GM23338 (cell line): ENCODE measurements around the gene DYSF. TPM values are rescaled to one million over a fixed set of nuclear protein-coding genes. Genes with fewer than 3 reads are reported as not detected.

Experiments
- ATAC-seq: fragments of 200-7000 bp; cut with Tn5 transposase; 3 replicates; pipeline ENCODE4 v1.9.1; 2020
- DNase-seq: peaks from one replicate; pipeline ENCODE4 v3.0.0-alpha.2; 2015; ENCODE audit warnings: low spot score
- H2AFZ ChIP-seq: fragments of 200-600 bp; sonication (generic); 2 replicates; pipeline ENCODE4 v1.8.0; 2016; ENCODE audit warnings: antibody characterized with exemption, mild to moderate bottlenecking, moderate library complexity
- H3F3A ChIP-seq: fragments of 200-600 bp; sonication (generic); replicated peaks from 2 replicates; pipeline ENCODE4 v1.8.0; 2017; ENCODE audit warnings: antibody characterized with exemption, mixed run types, low read depth
- H3K27ac ChIP-seq: fragments of 200-600 bp; sonication (generic); 2 replicates; pipeline ENCODE4 v1.6.1; 2016; ENCODE audit warnings: low read depth
- H3K27me3 ChIP-seq: fragments of 200-600 bp; sonication (generic); 2 replicates; pipeline ENCODE4 v1.8.0; 2016; ENCODE audit warnings: mild to moderate bottlenecking, mixed run types, moderate library complexity; ENCODE audit not compliant: insufficient read depth
- H3K36me3 ChIP-seq: fragments of 200-600 bp; sonication (generic); 2 replicates; pipeline ENCODE4 v1.8.0; 2016; ENCODE audit warnings: mild to moderate bottlenecking; ENCODE audit not compliant: insufficient read depth
- H3K4me1 ChIP-seq: fragments of 200-600 bp; sonication (generic); 2 replicates; pipeline ENCODE4 v1.8.0; 2016; ENCODE audit warnings: mild to moderate bottlenecking, moderate library complexity; ENCODE audit not compliant: insufficient read depth
- H3K4me2 ChIP-seq: fragments of 200-600 bp; sonication (generic); 2 replicates; pipeline ENCODE4 v1.7.1; 2017; ENCODE audit warnings: mixed run types
- H3K4me3 ChIP-seq: fragments of 200-600 bp; sonication (generic); 2 replicates; pipeline ENCODE4 v1.6.1; 2016; ENCODE audit warnings: mixed run types
- H3K79me2 ChIP-seq: fragments of 200-600 bp; sonication (generic); replicated peaks from 2 replicates; pipeline ENCODE4 v1.8.0; 2017; ENCODE audit warnings: mild to moderate bottlenecking; ENCODE audit not compliant: insufficient read depth
- H3K9me2 ChIP-seq: fragments of 200-600 bp; sonication (generic); 2 replicates; pipeline ENCODE4 v1.8.0; 2017; ENCODE audit not compliant: insufficient read depth
- H4K20me1 ChIP-seq: fragments of 200-600 bp; sonication (generic); replicated peaks from 2 replicates; pipeline ENCODE4 v1.8.0; 2017; ENCODE audit warnings: mild to moderate bottlenecking; ENCODE audit not compliant: insufficient read depth
- H3K27ac Mint-ChIP-seq: 2 replicates; pipeline ENCODE4 v1.8.0; 2020; ENCODE audit warnings: inconsistent platforms, mild to moderate bottlenecking, moderate library complexity, mixed read lengths
- H3K27me3 Mint-ChIP-seq: 3 replicates; pipeline ENCODE4 v1.8.0; 2022; ENCODE audit warnings: low read depth, mild to moderate bottlenecking, moderate library complexity, mixed read lengths, inconsistent platforms; ENCODE audit not compliant: insufficient read depth, poor library complexity
- H3K36me3 Mint-ChIP-seq: 3 replicates; pipeline ENCODE4 v1.8.0; 2021; ENCODE audit warnings: low read depth, mild to moderate bottlenecking, inconsistent platforms, moderate library complexity, mixed read lengths
- H3K4me1 Mint-ChIP-seq: 3 replicates; pipeline ENCODE4 v1.8.0; 2020; ENCODE audit warnings: mild to moderate bottlenecking, inconsistent platforms, mixed read lengths
- H3K4me3 Mint-ChIP-seq: 3 replicates; pipeline ENCODE4 v1.8.0; 2021; ENCODE audit warnings: moderate library complexity, mild to moderate bottlenecking, inconsistent platforms, mixed read lengths
- H3K9me3 Mint-ChIP-seq: 3 replicates; pipeline ENCODE4 v1.8.0; 2020; ENCODE audit warnings: moderate library complexity, mild to moderate bottlenecking, inconsistent platforms, mixed read lengths
- CTCF ChIP-seq, 2 experiments: fragments of 200-600 bp in 1 of 2; sonication (generic) in 1 of 2; conservative IDR thresholded peaks; 2 replicates each; pipeline versions ENCODE4 v1.5.1 to v1.6.1; 2016 to 2017; ENCODE audit warnings: antibody characterized with exemption in 2 of 2, low read depth in 2 of 2, mild to moderate bottlenecking in 2 of 2, moderate library complexity in 1 of 2
- EZH2 ChIP-seq: fragments of 200-600 bp; sonication (generic); IDR thresholded peaks from one replicate; pipeline ENCODE4 v1.8.0; 2017; ENCODE audit warnings: antibody characterized with exemption, mild to moderate bottlenecking, low read depth; ENCODE audit not compliant: unreplicated experiment
- EZH2phosphoT487 ChIP-seq: fragments of 200-600 bp; sonication (generic); IDR thresholded peaks from one replicate; pipeline ENCODE4 v1.8.1; 2018; ENCODE audit warnings: antibody characterized with exemption; ENCODE audit not compliant: unreplicated experiment
- JUNB ChIP-seq: IDR thresholded peaks from one replicate; pipeline ENCODE4 v1.6.1; 2016; ENCODE audit warnings: antibody characterized with exemption; ENCODE audit not compliant: unreplicated experiment
- ZNF114 ChIP-seq: fragments of 250-450 bp; sonication (Bioruptor Pico); IDR thresholded peaks from 2 replicates; pipeline ENCODE4 v1.5.0; 2020; ENCODE audit warnings: mild to moderate bottlenecking, moderate library complexity
- ZNF331 ChIP-seq: fragments of 250-450 bp; sonication (Bioruptor Pico); IDR thresholded peaks from 2 replicates; pipeline ENCODE4 v1.5.0; 2020; ENCODE audit warnings: low read depth, mild to moderate bottlenecking, moderate library complexity
- polyA plus RNA-seq: library from polyadenylated mRNA; unstranded; fragments of >200 nt; fragmentation: Nextera tagmentation; extraction: Ambion mirVana; gene quantifications from 2 replicates; pipeline ENCODE4 v1.2.1, GENCODE V29; 2016
- total RNA-seq: library from RNA; depleted of rRNA; stranded (reverse); fragments of >200 nt; shearing (Covaris generic); gene quantifications from 2 replicates; pipeline ENCODE4 v1.2.3, GENCODE V29; 2014
- TF ChIP-seq, protein P1 (sequence below): fragments of 250-450 bp; sonication (Bioruptor Pico); IDR thresholded peaks from 2 replicates; pipeline ENCODE4 v1.5.0; 2020; ENCODE audit warnings: mild to moderate bottlenecking, moderate library complexity

The DYSF gene
- total and polyA plus RNA-seq, 2 experiments from 2014 or later = 7.3 to 21.3 TPM

DNA sequence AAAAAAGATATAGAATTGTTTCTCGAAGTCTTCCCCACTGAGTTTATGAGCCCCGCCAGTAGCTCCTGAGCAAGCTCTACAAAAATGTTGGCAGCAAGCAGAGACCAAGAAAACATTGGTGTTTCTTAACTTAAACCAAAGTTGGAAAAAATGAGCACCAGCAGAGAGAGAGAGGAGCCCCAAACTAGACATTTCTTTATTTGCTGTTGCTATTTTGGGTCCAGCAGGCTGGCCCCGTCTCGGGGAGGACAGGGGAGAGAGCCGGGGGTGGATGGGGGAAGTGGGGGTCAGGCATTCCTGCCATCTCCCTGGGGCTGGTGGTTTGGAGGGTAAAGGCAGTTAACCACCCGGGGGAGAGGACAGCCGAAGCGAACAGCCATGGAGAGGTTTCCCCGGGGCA is 113.0 kb downstream of the DYSF start (continued):
- TF ChIP-seq, protein P1, sequence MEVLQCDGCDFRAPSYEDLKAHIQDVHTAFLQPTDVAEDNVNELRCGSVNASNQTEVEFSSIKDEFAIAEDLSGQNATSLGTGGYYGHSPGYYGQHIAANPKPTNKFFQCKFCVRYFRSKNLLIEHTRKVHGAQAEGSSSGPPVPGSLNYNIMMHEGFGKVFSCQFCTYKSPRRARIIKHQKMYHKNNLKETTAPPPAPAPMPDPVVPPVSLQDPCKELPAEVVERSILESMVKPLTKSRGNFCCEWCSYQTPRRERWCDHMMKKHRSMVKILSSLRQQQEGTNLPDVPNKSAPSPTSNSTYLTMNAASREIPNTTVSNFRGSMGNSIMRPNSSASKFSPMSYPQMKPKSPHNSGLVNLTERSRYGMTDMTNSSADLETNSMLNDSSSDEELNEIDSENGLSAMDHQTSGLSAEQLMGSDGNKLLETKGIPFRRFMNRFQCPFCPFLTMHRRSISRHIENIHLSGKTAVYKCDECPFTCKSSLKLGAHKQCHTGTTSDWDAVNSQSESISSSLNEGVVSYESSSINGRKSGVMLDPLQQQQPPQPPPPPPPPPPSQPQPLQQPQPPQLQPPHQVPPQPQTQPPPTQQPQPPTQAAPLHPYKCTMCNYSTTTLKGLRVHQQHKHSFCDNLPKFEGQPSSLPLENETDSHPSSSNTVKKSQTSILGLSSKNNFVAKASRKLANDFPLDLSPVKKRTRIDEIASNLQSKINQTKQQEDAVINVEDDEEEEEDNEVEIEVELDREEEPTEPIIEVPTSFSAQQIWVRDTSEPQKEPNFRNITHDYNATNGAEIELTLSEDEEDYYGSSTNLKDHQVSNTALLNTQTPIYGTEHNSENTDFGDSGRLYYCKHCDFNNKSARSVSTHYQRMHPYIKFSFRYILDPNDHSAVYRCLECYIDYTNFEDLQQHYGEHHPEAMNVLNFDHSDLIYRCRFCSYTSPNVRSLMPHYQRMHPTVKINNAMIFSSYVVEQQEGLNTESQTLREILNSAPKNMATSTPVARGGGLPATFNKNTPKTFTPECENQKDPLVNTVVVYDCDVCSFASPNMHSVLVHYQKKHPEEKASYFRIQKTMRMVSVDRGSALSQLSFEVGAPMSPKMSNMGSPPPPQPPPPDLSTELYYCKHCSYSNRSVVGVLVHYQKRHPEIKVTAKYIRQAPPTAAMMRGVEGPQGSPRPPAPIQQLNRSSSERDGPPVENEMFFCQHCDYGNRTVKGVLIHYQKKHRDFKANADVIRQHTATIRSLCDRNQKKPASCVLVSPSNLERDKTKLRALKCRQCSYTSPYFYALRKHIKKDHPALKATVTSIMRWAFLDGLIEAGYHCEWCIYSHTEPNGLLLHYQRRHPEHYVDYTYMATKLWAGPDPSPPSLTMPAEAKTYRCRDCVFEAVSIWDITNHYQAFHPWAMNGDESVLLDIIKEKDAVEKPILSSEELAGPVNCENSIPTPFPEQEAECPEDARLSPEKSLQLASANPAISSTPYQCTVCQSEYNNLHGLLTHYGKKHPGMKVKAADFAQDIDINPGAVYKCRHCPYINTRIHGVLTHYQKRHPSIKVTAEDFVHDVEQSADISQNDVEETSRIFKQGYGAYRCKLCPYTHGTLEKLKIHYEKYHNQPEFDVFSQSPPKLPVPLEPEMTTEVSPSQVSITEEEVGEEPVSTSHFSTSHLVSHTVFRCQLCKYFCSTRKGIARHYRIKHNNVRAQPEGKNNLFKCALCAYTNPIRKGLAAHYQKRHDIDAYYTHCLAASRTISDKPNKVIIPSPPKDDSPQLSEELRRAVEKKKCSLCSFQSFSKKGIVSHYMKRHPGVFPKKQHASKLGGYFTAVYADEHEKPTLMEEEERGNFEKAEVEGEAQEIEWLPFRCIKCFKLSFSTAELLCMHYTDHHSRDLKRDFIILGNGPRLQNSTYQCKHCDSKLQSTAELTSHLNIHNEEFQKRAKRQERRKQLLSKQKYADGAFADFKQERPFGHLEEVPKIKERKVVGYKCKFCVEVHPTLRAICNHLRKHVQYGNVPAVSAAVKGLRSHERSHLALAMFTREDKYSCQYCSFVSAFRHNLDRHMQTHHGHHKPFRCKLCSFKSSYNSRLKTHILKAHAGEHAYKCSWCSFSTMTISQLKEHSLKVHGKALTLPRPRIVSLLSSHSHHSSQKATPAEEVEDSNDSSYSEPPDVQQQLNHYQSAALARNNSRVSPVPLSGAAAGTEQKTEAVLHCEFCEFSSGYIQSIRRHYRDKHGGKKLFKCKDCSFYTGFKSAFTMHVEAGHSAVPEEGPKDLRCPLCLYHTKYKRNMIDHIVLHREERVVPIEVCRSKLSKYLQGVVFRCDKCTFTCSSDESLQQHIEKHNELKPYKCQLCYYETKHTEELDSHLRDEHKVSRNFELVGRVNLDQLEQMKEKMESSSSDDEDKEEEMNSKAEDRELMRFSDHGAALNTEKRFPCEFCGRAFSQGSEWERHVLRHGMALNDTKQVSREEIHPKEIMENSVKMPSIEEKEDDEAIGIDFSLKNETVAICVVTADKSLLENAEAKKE (CRISPR knock-in tag) = no peak

DNA sequence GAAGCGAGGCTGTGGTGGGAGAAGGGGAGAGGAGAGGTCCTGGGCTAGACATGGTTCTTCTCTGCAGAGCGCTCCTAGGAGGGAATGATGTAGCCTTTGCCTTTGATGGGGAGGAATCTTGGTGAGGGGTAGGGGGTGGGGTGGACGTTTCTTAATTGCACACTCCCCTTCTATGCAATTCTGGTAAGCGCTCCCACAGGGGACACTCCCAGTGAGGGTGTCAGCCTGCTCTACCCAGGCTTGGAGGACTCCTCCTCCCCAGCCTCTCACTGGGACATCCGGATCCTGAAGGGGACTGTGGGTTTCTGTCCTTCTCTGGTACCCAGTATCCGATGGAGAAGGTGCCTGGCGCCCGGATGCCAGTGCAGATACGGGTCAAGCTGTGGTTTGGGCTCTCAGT is 114.3 kb downstream of the DYSF start:
- Histone ChIP-seq H3K9me2 (no peaks in the 10 kb centered on the region), H3K36me3 (no peaks in the 10 kb centered on the region), H3F3A (no peaks in the 10 kb centered on the region), H3K27ac (no peak overlapping the region), H3K27me3 (no peaks in the 10 kb centered on the region), H3K4me2 (no peak overlapping the region), H3K79me2 (no peaks in the 10 kb centered on the region), H3K4me3 (no peak overlapping the region), H2AFZ (no peak overlapping the region), H4K20me1 (no peaks in the 10 kb centered on the region), H3K4me1 (no peaks in the 10 kb centered on the region)
- Mint-ChIP-seq H3K4me1 (no peaks in the 10 kb centered on the region), H3K4me3 (no peak overlapping the region), H3K9me3 (no peaks in the 10 kb centered on the region), H3K36me3 (no peaks in the 10 kb centered on the region; the same call in 1 of the 3 replicates), H3K27ac (no peak overlapping the region), H3K27me3 (peaks cover 2% of the 10 kb centered on the region)
- no peak for ATAC-seq
- no peak for DNase-seq
- TF ChIP-seq, protein P1 (CRISPR knock-in tag) = no peak
- TF ChIP-seq ZNF331 (no peak), EZH2phosphoT487 (no peak), JUNB (no peak), ZNF114 (CRISPR knock-in tag) (no peak), CTCF (conservative IDR thresholded peaks at IDR 0.05; ENCODE audit: low read depth in 2 of 2) (no peak), EZH2 (no peak)
